Measurements from ENCODE around the gene PLEKHM2. TPM values are rescaled to one million over a fixed set of nuclear protein-coding genes. Genes with fewer than 3 reads are reported as not detected.

Gene PLEKHM2
- total and polyA plus RNA-seq, 2 of the 8 experiments (the other 6 are each of a cell fraction or from before 2014, with no cell fraction given) = 38.3 to 47.6 TPM

- DNase-seq (ENCODE audit: low read depth in 1 of 2, low spot score in 2 of 2) (no peak), FAIRE-seq (no peak)
- WGBS, 2 experiments (ENCODE audit: extremely low coverage in 1 of 2, insufficient coverage in 1 of 2, insufficient read length in 1 of 2, insufficient replicate concordance in 2 of 2, low coverage in 1 of 2, low lambda C conversion rate in 2 of 2, missing lambda C conversion rate in 1 of 2) = 91% methylated on average over 13 of the region's 13 CpGs; no CpG with 5 or more reads in 1 of the 2 experiments
- Histone ChIP-seq H3K36me3 (ENCODE audit: control insufficient read depth in 2 of 4, insufficient read depth in 4 of 4, low read length in 3 of 4) (peaks cover 4 to 20% (median 13%) of the 10 kb centered on the region in 4 experiments; a peak in 5 of 8 replicates), H2BK5ac (ENCODE audit: low read depth, low read length) (no peak overlapping the region), H3K9ac (replicated peaks in 1 of 4; ENCODE audit: extremely low read depth in 1 of 4, low read depth in 3 of 4, low read length in 3 of 4) (no peak overlapping the region), H4K20me1 (replicated peaks in 1 of 2; ENCODE audit: control insufficient read depth in 1 of 2, insufficient read depth in 2 of 2, low read length in 2 of 2) (peaks cover 0 to 3% of the 10 kb centered on the region in 2 experiments), H2AFZ (ENCODE audit: low read length) (no peak overlapping the region), H3K14ac (ENCODE audit: insufficient read length) (no peak overlapping the region), H3K4ac (replicated peaks; ENCODE audit: insufficient read length, low read depth, low read length) (no peak overlapping the region), H3K18ac (ENCODE audit: extremely low read depth, low read length) (no peak overlapping the region), H2AK5ac (ENCODE audit: low read depth, low read length) (no peak overlapping the region), H3K4me3 (ENCODE audit: extremely low read depth in 1 of 4, insufficient read depth in 2 of 4, low read depth in 3 of 4, low read length in 4 of 4) (no peak overlapping the region), H3K23me2 (ENCODE audit: low read depth, low read length) (no peaks in the 10 kb centered on the region), H4K5ac (ENCODE audit: insufficient read length, low read depth, low read length) (no peak overlapping the region), H3K9me3 (ENCODE audit: insufficient read depth in 2 of 2, low read depth in 1 of 2, low read length in 1 of 2) (no peaks in the 10 kb centered on the region), H3K27me3 (replicated peaks in 1 of 4; ENCODE audit: control insufficient read depth in 3 of 4, extremely low read depth in 1 of 4, insufficient read depth in 3 of 4, low read length in 3 of 4) (no peaks in the 10 kb centered on the region; a peak in 1 of 7 replicates), H3K27ac (ENCODE audit: low read depth, low read length) (no peak overlapping the region), H3K56ac (replicated peaks; ENCODE audit: insufficient read length, low read depth, low read length) (no peak overlapping the region), H2BK12ac (ENCODE audit: low read depth, low read length) (no peak overlapping the region), H3K23ac (ENCODE audit: insufficient read length) (no peak overlapping the region), H3K4me1 (replicated peaks in 1 of 4; ENCODE audit: control insufficient read depth in 3 of 4, insufficient read depth in 4 of 4, low read length in 3 of 4) (no peaks in the 10 kb centered on the region), H3K79me1 (ENCODE audit: low read depth, low read length) (no peaks in the 10 kb centered on the region), H3K4me2 (ENCODE audit: insufficient read depth in 1 of 2, low read depth in 2 of 2, low read length in 2 of 2) (no peak overlapping the region), H2BK15ac (ENCODE audit: low read length) (no peak overlapping the region), H2BK120ac (replicated peaks; ENCODE audit: low read depth, low read length) (no peak overlapping the region), H4K91ac (replicated peaks; ENCODE audit: insufficient read length, low read length) (no peak overlapping the region), H2BK20ac (ENCODE audit: low read length) (no peak overlapping the region), H3K79me2 (ENCODE audit: control insufficient read depth in 1 of 2, insufficient read depth in 2 of 2, low read length in 2 of 2) (no peaks in the 10 kb centered on the region), H4K8ac (ENCODE audit: extremely low read depth, insufficient read depth, low read length) (no peak overlapping the region)
- ChIA-PET POLR2A (ENCODE audit: partially characterized antibody) (no interaction called here), CTCF (ENCODE audit: partially characterized antibody) (interaction anchor here (1.2 kb wide), 1 partner anchor 46 kb away, joined by 3 read pairs; no protein-coding TSS in a partner anchor)
- TF ChIP-seq HDAC6 (IDR thresholded peaks at IDR 0.05; ENCODE audit: low read depth, low read length) = no peak
- no peak for TF ChIP-seq POLR2A (IDR thresholded peaks at IDR 0.05; ENCODE audit: control extremely low read depth in 1 of 2, low read depth in 2 of 2, low read length in 2 of 2)
- TF ChIP-seq RFX5 (IDR thresholded peaks at IDR 0.05; ENCODE audit: borderline replicate concordance, low read depth, low read length) = no peak
Observed at GRCh38 chr1:15727424-15727823, 43.3 kb downstream of the PLEKHM2 start.

Measured in H1 (cell line).